Stimulated activated naive CD8-positive, alpha-beta T cell treated with anti-CD3 and anti-CD28 coated beads, Interleukin-15, amount 100 ng/mL, for 72 hours (primary cell): ENCODE measurements around the gene LTBP1.
A peak's percentile ranks its signal among the peaks of the same experiment; 100 is the strongest.
"Not testable (repeated sequence)": the region's sequence is repeated elsewhere in the genome, so short reads cannot be mapped to it uniquely, and the experiment has no call there.

Experiments used
- ATAC-seq: fragments of 150-1000 bp; cut with Tn5 transposase; 2 replicates; pipeline ENCODE4 v1.10.0; 2021; ENCODE audit warnings: mild to moderate bottlenecking, moderate library complexity
- DNase-seq, 2 donors: peaks; one replicate each; pipeline ENCODE4 v3.0.0; 2021 to 2022
- H3K27ac Mint-ChIP-seq, 2 donors: one replicate each; pipeline ENCODE4 v1.8.0; 2022; ENCODE audit warnings: mild to moderate bottlenecking in 2 of 2, mixed read lengths in 2 of 2, moderate library complexity in 2 of 2
- H3K27me3 Mint-ChIP-seq: one replicate; pipeline ENCODE4 v1.8.0; 2022; ENCODE audit warnings: mixed read lengths
- H3K4me1 Mint-ChIP-seq: one replicate; pipeline ENCODE4 v1.8.0; 2022; ENCODE audit warnings: mild to moderate bottlenecking, mixed read lengths
- H3K4me3 Mint-ChIP-seq, 2 donors: one replicate each; pipeline ENCODE4 v1.8.0; 2022; ENCODE audit warnings: mild to moderate bottlenecking in 2 of 2, mixed read lengths in 2 of 2, moderate library complexity in 1 of 2
- H3K9me3 Mint-ChIP-seq, 2 donors: one replicate each; pipeline ENCODE4 v1.8.0; 2022; ENCODE audit warnings: mixed read lengths in 2 of 2

Gene LTBP1

GRCh38 chr2:33351781-33352180, 405.0 kb downstream of the LTBP1 start:
- Mint-ChIP-seq H3K9me3 (peaks cover 14% of the 10 kb centered on the region in 2 donors), H3K4me3 (no peak overlapping the region), H3K27ac (no peak overlapping the region), H3K27me3 (no peaks in the 10 kb centered on the region), H3K4me1 (no peaks in the 10 kb centered on the region)
- ATAC-seq = no peak
- no peak for DNase-seq

GRCh38 chr2:33354981-33355380, 408.2 kb downstream of the LTBP1 start:
- Mint-ChIP-seq H3K4me1 (no peaks in the 10 kb centered on the region), H3K9me3 (peaks cover 14 to 18% of the 10 kb centered on the region in 2 donors), H3K4me3 (no peak overlapping the region), H3K27me3 (no peaks in the 10 kb centered on the region), H3K27ac (no peak overlapping the region)
- ATAC-seq = no peak
- DNase-seq = no peak

GRCh38 chr2:33358878-33359277, 412.1 kb downstream of the LTBP1 start:
- Mint-ChIP-seq H3K4me1 (no peaks in the 10 kb centered on the region), H3K27me3 (no peaks in the 10 kb centered on the region), H3K4me3 (no peak overlapping the region), H3K9me3 (peaks cover 14 to 18% of the 10 kb centered on the region in 2 donors), H3K27ac (no peak overlapping the region)
- ATAC-seq (no peak), DNase-seq (no peak)

GRCh38 chr2:33363325-33364298, 416.9 kb downstream of the LTBP1 start:
- ATAC-seq (no peak), DNase-seq (no peak)
- Mint-ChIP-seq H3K4me3 (no peak overlapping the region), H3K27ac (no peak overlapping the region), H3K4me1 (no peaks in the 10 kb centered on the region), H3K9me3 (no peaks in the 10 kb centered on the region), H3K27me3 (peaks cover 22% of the 10 kb centered on the region)

- no peak for ATAC-seq
- Mint-ChIP-seq H3K4me1 (no peaks in the 10 kb centered on the region), H3K27ac (no peak overlapping the region)
These were observed 418.7 kb downstream of the LTBP1 start for GRCh38 chr2:33365264-33365970.

GRCh38 chr2:33366473-33366872, 419.7 kb downstream of the LTBP1 start:
- peaks cover 22% of the 10 kb centered on the region for H3K27me3 Mint-ChIP-seq
- DNase-seq (no peak), ATAC-seq (no peak)
- H3K9me3 Mint-ChIP-seq = no peaks in the 10 kb centered on the region
- no peak overlapping the region for H3K27ac Mint-ChIP-seq
- no peak overlapping the region for H3K4me3 Mint-ChIP-seq
- no peaks in the 10 kb centered on the region for H3K4me1 Mint-ChIP-seq

More at GRCh38 chr2:33365264-33365970, 418.7 kb downstream of the LTBP1 start:
- Mint-ChIP-seq H3K27me3 (peaks cover 22% of the 10 kb centered on the region), H3K9me3 (no peaks in the 10 kb centered on the region), H3K4me3 (no peak overlapping the region)
- no peak for DNase-seq

GRCh38 chr2:33368524-33368923, 421.8 kb downstream of the LTBP1 start:
- not testable (repeated sequence) for H3K27ac Mint-ChIP-seq, ATAC-seq, H3K4me3 Mint-ChIP-seq, DNase-seq, H3K4me1 Mint-ChIP-seq, H3K9me3 Mint-ChIP-seq
- peaks cover 22% of the 10 kb centered on the region for H3K27me3 Mint-ChIP-seq

- ATAC-seq = no peak
- no peak overlapping the region for H3K4me3 Mint-ChIP-seq
- no peak for DNase-seq
- H3K9me3 Mint-ChIP-seq = no peaks in the 10 kb centered on the region
- no peaks in the 10 kb centered on the region for H3K4me1 Mint-ChIP-seq
- peaks cover 20% of the 10 kb centered on the region for H3K27me3 Mint-ChIP-seq
- no peak overlapping the region for H3K27ac Mint-ChIP-seq
These were observed 422.4 kb downstream of the LTBP1 start for GRCh38 chr2:33369191-33369590.

GRCh38 chr2:33370636-33371265, 424.0 kb downstream of the LTBP1 start:
- Mint-ChIP-seq H3K4me3 (no peak overlapping the region), H3K27ac (no peak overlapping the region), H3K9me3 (no peaks in the 10 kb centered on the region), H3K27me3 (peaks cover 8% of the 10 kb centered on the region), H3K4me1 (no peaks in the 10 kb centered on the region)
- DNase-seq (no peak), ATAC-seq (no peak)

- Mint-ChIP-seq H3K4me1 (no peaks in the 10 kb centered on the region), H3K27me3 (peaks cover under 1% of the 10 kb centered on the region), H3K9me3 (no peaks in the 10 kb centered on the region), H3K4me3 (no peak overlapping the region), H3K27ac (no peak overlapping the region)
- ATAC-seq (no peak), DNase-seq (no peak)
These were observed 424.7 kb downstream of the LTBP1 start for GRCh38 chr2:33371304-33372090.

GRCh38 chr2:33372940-33373553, 426.3 kb downstream of the LTBP1 start:
- no peak for ATAC-seq

GRCh38 chr2:33373986-33374385, 427.2 kb downstream of the LTBP1 start:
- H3K9me3 Mint-ChIP-seq = no peaks in the 10 kb centered on the region
- no peak for DNase-seq
- no peak overlapping the region for H3K27ac Mint-ChIP-seq
- no peaks in the 10 kb centered on the region for H3K27me3 Mint-ChIP-seq
- H3K4me1 Mint-ChIP-seq = no peaks in the 10 kb centered on the region
- no peak for ATAC-seq
- no peak overlapping the region for H3K4me3 Mint-ChIP-seq

More at GRCh38 chr2:33372940-33373553, 426.3 kb downstream of the LTBP1 start:
- H3K27ac Mint-ChIP-seq = no peak overlapping the region
- no peak overlapping the region for H3K4me3 Mint-ChIP-seq
- H3K27me3 Mint-ChIP-seq = no peaks in the 10 kb centered on the region
- peak in 1 of 2 donors; percentile 19 for DNase-seq
- no peaks in the 10 kb centered on the region for H3K9me3 Mint-ChIP-seq
- H3K4me1 Mint-ChIP-seq = no peaks in the 10 kb centered on the region

- no peak overlapping the region for H3K4me3 Mint-ChIP-seq
These were observed 428.3 kb downstream of the LTBP1 start for GRCh38 chr2:33375054-33375453.

GRCh38 chr2:33377048-33377447, 430.3 kb downstream of the LTBP1 start:
- DNase-seq = no peak
- no peaks in the 10 kb centered on the region for H3K4me1 Mint-ChIP-seq
- H3K27ac Mint-ChIP-seq = no peak overlapping the region
- H3K27me3 Mint-ChIP-seq = no peaks in the 10 kb centered on the region
- no peaks in the 10 kb centered on the region for H3K9me3 Mint-ChIP-seq
- no peak for ATAC-seq
- H3K4me3 Mint-ChIP-seq = no peak overlapping the region

More at GRCh38 chr2:33375054-33375453, 428.3 kb downstream of the LTBP1 start:
- DNase-seq (no peak), ATAC-seq (no peak)
- Mint-ChIP-seq H3K27me3 (no peaks in the 10 kb centered on the region), H3K27ac (no peak overlapping the region), H3K4me1 (no peaks in the 10 kb centered on the region), H3K9me3 (no peaks in the 10 kb centered on the region)
